Peyer's patch (tissue), 4 donors: ENCODE results near the gene DENND2A. TPM values are rescaled to one million over a fixed set of nuclear protein-coding genes. Genes with fewer than 3 reads are reported as not detected.

Experiments
- DNase-seq, 3 donors: peaks; one replicate each; pipeline ENCODE4 v3.0.0-alpha.2; 2017 to 2019
- H3K27ac ChIP-seq, 4 donors: fragments of 200-600 bp; sonication (generic); one replicate each; pipeline ENCODE4 v1.5.1; 2016 to 2019
- H3K27me3 ChIP-seq, 2 donors: fragments of 200-600 bp; sonication (generic); one replicate each; pipeline ENCODE4 v1.5.1; 2019
- H3K36me3 ChIP-seq, 3 donors: fragments of 200-600 bp; sonication (generic); one replicate each; pipeline ENCODE4 v1.5.1; 2016 to 2019
- H3K4me1 ChIP-seq, 4 donors: fragments of 200-600 bp; sonication (generic); one replicate each; pipeline ENCODE4 v1.5.1; 2016 to 2019
- H3K4me3 ChIP-seq, 4 donors: fragments of 200-600 bp; sonication (generic); 1 replicate in 3 of 4; 2 replicates in 1 of 4; pipeline ENCODE4 v1.5.1; 2016 to 2019; ENCODE audit warnings: mild to moderate bottlenecking in 1 of 4
- H3K9me3 ChIP-seq, 4 donors: fragments of 200-600 bp; sonication (generic); one replicate each; pipeline ENCODE4 v1.5.1; 2016 to 2019; ENCODE audit warnings: mild to moderate bottlenecking in 1 of 4
- CTCF ChIP-seq, 6 experiments: fragments of 450-650 bp in 4 of 6; fragments of 200-600 bp in 2 of 6; sonication (generic) in 1 of 6; IDR thresholded peaks; one replicate each; pipeline ENCODE4 v1.5.1; 2017 to 2019; ENCODE audit warnings: antibody characterized with exemption in 6 of 6, mild to moderate bottlenecking in 3 of 6, moderate library complexity in 1 of 6
- POLR2A ChIP-seq, 2 donors: fragments of 450-650 bp; IDR thresholded peaks; one replicate each; pipeline ENCODE4 v1.5.1; 2017; ENCODE audit warnings: antibody characterized with exemption in 2 of 2, mild to moderate bottlenecking in 2 of 2, moderate library complexity in 2 of 2
- total RNA-seq, 4 donors: library from RNA; depleted of rRNA; stranded (reverse); fragments of >200 nt; gene quantifications; one replicate each; pipeline ENCODE4 v1.1.0, GENCODE V29; 2016

DENND2A gene
- total RNA-seq, 4 donors from 2014 or later: 1.6 to 44.6 (median 8.3) TPM

DNA sequence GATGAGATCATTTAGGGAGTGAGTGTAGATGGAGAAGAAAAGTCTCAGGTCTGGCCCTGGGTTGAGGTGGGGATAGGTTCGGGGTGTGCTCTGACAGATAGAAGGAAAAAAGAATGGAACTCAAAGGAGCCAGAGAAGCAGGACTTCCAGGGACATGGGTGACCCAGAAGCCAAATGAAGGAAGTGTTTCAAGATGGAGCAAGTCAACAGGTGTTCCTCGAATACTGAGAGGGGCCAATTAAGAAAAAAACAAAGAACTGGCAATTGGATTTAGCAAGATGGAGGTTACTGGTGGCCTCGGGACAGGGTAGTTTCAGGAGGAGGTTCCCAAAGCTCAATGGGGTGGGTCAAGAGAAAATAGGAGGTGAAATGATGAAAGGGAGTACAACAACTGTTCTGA lies 40.3 kb downstream of the DENND2A start:
- DNase-seq: no peak
- Histone ChIP-seq H3K27me3 (no peaks in the 10 kb centered on the region), H3K4me1 (no peaks in the 10 kb centered on the region), H3K36me3 (no peaks in the 10 kb centered on the region), H3K27ac (no peak overlapping the region), H3K9me3 (no peaks in the 10 kb centered on the region), H3K4me3 (no peak overlapping the region)
- TF ChIP-seq CTCF (IDR thresholded peaks at IDR 0.05): no peak
- TF ChIP-seq POLR2A (IDR thresholded peaks at IDR 0.05): no peak

- Histone ChIP-seq H3K27me3 (no peaks in the 10 kb centered on the region), H3K36me3 (no peaks in the 10 kb centered on the region), H3K27ac (no peak overlapping the region)
Observed at GRCh38 chr7:140597428-140597949, 43.1 kb downstream of the DENND2A start.

DNA sequence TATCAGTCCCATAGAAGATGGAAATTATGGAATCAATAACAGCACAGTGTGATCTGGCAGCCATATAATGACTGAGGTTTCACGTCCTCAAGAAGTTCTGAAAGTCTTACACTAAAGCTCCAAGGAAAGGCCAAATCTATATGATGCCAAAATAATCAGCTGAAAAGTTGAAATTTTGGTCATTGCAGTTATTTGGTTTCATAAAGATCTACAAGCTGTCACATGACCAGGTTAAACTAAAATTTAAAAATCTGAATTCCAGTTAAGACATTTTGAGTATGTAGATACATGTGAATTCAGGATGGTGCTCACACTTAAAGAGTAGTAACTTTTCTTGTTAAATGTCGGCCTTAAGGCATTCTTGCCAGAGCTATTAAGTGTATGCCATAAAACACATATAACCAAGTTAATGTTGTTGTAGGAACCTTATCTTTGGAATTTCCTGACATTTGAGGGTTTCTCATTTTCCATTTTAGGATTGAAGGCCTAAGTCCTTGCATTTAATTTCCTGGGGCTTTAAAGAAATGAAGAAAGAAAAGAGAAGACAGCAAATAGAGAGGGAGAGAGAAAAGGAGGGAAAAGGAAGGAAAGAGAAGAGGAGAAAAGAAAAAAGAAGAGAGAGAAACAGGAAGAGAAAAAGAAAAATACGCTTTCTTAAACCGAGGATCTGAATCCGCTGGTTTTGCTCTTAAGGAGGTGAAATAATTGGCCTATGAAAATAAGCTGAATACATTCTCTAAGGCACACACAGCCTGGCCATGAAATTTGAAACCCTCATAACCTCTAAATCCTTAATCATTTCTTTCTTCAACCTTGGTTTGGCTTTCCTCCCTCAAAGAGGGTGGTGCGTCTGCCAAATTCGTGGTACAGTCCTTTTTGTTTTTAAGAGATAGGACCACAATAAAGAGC lies 43.8 kb downstream of the DENND2A start:
- H3K4me1 ChIP-seq: no peaks in the 10 kb centered on the region
- DNase-seq: no peak
- no peak for TF ChIP-seq CTCF (IDR thresholded peaks at IDR 0.05)
- TF ChIP-seq POLR2A (IDR thresholded peaks at IDR 0.05): no peak
- H3K27ac ChIP-seq: no peak overlapping the region
- H3K27me3 ChIP-seq: no peaks in the 10 kb centered on the region
- no peak overlapping the region for H3K4me3 ChIP-seq
- no peaks in the 10 kb centered on the region for H3K36me3 ChIP-seq
- H3K9me3 ChIP-seq: no peaks in the 10 kb centered on the region

More at GRCh38 chr7:140597428-140597949, 43.1 kb downstream of the DENND2A start:
- no peak for DNase-seq
- no peak for TF ChIP-seq CTCF (IDR thresholded peaks at IDR 0.05)
- no peak for TF ChIP-seq POLR2A (IDR thresholded peaks at IDR 0.05)
- Histone ChIP-seq H3K4me1 (no peaks in the 10 kb centered on the region), H3K9me3 (no peaks in the 10 kb centered on the region), H3K4me3 (no peak overlapping the region)

DNA sequence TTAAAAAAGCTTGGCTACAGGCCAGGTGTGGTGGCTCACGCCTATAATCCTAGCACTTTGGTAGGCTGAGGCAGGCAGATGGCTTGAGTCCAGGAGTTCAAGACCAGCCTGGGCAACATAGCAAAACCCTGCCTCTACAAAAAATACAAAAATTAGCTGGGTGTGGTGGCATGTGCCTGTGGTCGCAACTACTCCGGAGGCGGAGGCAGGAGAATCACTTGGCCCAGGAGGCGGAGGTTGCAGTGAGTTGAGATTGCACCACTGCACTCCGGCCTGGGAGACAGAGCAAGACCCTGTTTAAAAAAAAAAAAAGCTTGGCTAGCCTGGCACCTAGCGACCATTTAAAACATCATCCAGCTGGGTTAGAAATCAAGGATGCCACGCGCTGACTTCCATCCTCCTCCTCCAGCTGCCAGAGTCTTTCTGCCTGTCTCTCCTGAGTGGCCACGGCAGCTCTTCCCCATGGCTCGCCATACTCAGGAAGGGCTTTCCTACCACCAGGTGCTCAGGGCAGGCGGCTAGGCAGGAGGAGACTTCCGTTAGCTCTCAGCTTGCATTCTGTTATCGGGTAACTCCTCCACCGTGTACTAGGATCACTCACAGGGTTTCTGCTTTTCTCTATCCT lies 45.0 kb downstream of the DENND2A start:
- TF ChIP-seq CTCF (IDR thresholded peaks at IDR 0.05) (no peak), POLR2A (IDR thresholded peaks at IDR 0.05) (no peak)
- Histone ChIP-seq H3K27ac (no peak overlapping the region), H3K27me3 (no peaks in the 10 kb centered on the region), H3K4me1 (no peaks in the 10 kb centered on the region), H3K36me3 (no peaks in the 10 kb centered on the region), H3K9me3 (no peaks in the 10 kb centered on the region), H3K4me3 (no peak overlapping the region)
- no peak for DNase-seq

DNA sequence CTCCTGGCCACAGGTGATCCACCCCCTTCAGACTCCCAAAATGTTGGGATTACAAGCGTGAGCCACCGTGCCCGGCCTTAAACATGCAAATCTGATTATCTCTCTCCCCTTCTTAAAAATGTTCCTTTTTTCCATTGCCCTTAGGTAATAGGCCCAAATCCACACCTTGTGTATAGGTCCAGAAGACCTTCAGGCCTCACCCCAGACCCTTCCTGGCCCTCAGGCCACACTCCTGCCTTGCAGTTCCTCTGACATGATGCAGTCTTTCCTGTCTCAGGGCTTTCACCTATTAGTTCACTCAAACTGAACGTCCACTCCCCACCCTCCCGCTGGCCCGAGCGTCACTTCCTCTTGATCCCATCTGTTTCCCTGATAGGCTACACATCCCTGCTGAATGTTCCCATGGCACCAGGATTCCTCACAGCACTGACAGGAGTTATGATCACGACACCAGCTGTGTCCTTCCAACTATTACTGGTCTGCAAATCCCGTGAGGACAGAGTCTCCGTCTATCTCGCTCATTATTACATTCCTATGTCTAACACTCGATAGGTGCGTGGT lies 46.4 kb downstream of the DENND2A start:
- no peaks in the 10 kb centered on the region for H3K4me1 ChIP-seq
- DNase-seq: no peak

More for the DNA sequence above, 46.4 kb downstream of the DENND2A start:
- Histone ChIP-seq H3K36me3 (no peaks in the 10 kb centered on the region), H3K27me3 (no peaks in the 10 kb centered on the region), H3K9me3 (no peaks in the 10 kb centered on the region), H3K4me3 (no peak overlapping the region), H3K27ac (no peak overlapping the region)
- TF ChIP-seq POLR2A (IDR thresholded peaks at IDR 0.05) (no peak), CTCF (IDR thresholded peaks at IDR 0.05) (no peak)
